ENCODE results near the gene GNG13. TPM values are rescaled to one million over a fixed set of nuclear protein-coding genes. Genes with fewer than 3 reads are reported as not detected.

GNG13 gene
- total RNA-seq, 1 donor from 2014 or later: not detected

DNA sequence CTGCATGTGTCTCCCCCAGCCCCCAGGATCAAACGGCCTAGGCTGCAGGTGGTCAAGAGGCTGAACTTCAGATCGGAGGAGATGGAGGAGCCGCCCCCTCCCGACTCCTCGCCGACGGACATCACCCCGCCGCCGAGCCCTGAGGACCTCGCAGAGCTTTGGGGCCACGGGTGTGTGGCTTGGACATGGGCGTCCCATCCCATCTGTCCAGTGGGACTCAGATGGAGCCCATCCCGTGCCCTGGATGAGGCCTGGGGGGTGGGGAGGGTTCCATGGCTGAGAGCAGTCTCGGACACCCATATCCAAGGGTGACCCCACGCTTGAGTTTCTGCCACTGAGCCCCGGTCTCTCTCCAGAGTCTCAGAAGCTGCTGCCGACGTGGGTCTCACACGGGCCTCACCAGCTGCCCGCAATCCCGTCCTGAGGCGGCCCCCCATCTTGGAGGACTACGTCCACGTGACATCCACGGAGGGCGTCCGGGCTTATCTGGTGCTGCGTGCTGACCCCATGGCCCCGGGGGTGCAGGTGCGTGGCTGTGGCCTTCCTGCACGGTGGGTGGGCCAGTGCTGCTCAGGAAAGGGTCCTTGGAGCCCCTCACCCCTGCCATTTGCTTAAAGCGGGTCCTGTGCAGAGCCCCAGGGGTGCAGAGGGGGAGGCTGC lies 11.2 kb downstream of the GNG13 start:
- FAIRE-seq: no peak
- H3K27me3 Mint-ChIP-seq (ENCODE audit: low read depth, unreplicated experiment): no peaks in the 10 kb centered on the region
- peak overlapping the region; percentile 34 for H3K4me3 Mint-ChIP-seq (ENCODE audit: unreplicated experiment)
- no peaks in the 10 kb centered on the region for H3K27me3 ChIP-seq (ENCODE audit: insufficient read depth, low read length)
- H3K36me3 Mint-ChIP-seq (ENCODE audit: low read depth, unreplicated experiment): peaks cover 7% of the 10 kb centered on the region
- H3K4me1 Mint-ChIP-seq (ENCODE audit: low read depth, unreplicated experiment): no peaks in the 10 kb centered on the region
- peak overlapping the region; percentile 70 for H2AFZ ChIP-seq (ENCODE audit: low read depth, low read length)
- no peaks in the 10 kb centered on the region for H3K9me3 ChIP-seq (ENCODE audit: insufficient read depth, low read depth, low read length)
- H3K27ac ChIP-seq (ENCODE audit: low read depth, low read length): no peak overlapping the region
- TF ChIP-seq, protein P1, sequence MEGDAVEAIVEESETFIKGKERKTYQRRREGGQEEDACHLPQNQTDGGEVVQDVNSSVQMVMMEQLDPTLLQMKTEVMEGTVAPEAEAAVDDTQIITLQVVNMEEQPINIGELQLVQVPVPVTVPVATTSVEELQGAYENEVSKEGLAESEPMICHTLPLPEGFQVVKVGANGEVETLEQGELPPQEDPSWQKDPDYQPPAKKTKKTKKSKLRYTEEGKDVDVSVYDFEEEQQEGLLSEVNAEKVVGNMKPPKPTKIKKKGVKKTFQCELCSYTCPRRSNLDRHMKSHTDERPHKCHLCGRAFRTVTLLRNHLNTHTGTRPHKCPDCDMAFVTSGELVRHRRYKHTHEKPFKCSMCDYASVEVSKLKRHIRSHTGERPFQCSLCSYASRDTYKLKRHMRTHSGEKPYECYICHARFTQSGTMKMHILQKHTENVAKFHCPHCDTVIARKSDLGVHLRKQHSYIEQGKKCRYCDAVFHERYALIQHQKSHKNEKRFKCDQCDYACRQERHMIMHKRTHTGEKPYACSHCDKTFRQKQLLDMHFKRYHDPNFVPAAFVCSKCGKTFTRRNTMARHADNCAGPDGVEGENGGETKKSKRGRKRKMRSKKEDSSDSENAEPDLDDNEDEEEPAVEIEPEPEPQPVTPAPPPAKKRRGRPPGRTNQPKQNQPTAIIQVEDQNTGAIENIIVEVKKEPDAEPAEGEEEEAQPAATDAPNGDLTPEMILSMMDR (IDR thresholded peaks at IDR 0.05; ENCODE audit: insufficient read depth, low read depth, low read length): no peak
- TF ChIP-seq EZH2 (IDR thresholded peaks at IDR 0.05; ENCODE audit: insufficient read depth, low read length): no peak
- H3K4me3 ChIP-seq (ENCODE audit: insufficient read depth, low read depth, low read length): peak overlapping the region; percentile 72
- no peaks in the 10 kb centered on the region for H3K9me3 Mint-ChIP-seq (ENCODE audit: unreplicated experiment)
- DNase-seq (ENCODE audit: low read depth): no peak
- H3K4me1 ChIP-seq (ENCODE audit: insufficient read depth, low read length): peaks cover 16% of the 10 kb centered on the region
- H3K4me2 ChIP-seq (ENCODE audit: low read length): peak overlapping the region; percentile 89
- H4K20me1 ChIP-seq (ENCODE audit: insufficient read depth, low read length): peaks cover 36% of the 10 kb centered on the region
- H3K27ac Mint-ChIP-seq (ENCODE audit: unreplicated experiment): no peak overlapping the region
- peaks cover 42% of the 10 kb centered on the region for H3K79me2 ChIP-seq (ENCODE audit: insufficient read depth, low read length)
- H3K36me3 ChIP-seq (ENCODE audit: insufficient read depth, low read length): no peaks in the 10 kb centered on the region
- H3K9ac ChIP-seq (ENCODE audit: low read length): peak overlapping the region; percentile 77

DNA sequence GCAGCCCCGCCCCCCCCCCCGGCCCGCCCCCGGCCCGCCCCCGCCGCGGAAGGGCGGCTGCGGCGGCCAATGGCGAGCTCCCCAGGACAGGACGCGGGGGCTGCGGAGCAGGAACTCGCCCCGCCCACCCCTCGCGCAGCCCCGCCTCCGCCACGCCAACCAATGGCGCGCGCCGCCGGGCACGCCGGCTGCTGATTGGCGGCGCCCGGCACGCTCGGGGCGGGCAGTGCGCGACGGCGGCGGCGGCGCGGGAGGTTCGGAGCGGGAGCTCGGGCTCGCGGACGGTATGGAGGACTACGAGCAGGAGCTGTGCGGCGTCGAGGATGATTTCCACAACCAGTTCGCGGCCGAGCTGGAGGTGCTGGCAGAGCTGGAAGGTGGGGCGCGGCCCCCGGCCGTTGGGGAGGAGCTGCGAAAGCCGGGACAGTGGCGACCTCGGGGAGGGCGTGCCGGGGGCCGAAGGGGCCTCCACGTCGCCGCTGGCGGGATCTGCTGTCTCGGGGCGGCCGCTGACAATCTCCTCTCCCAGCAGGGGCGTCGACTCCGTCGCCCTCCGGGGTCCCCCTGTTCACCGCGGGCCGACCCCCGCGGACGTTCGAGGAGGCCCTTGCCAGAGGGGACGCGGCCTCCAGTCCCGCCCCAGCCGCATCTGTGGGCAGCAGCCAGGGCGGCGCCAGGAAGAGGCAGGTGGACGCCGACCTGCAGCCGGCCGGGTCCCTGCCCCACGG lies 12.0 kb downstream of the GNG13 start, which contains the start of gene CHTF18:
CHTF18 (plus strand) TSS at position 222 of the 728 bp plus-strand sequence; CDS start at position 287, 65 bp downstream.
- H3K9me3 ChIP-seq (ENCODE audit: insufficient read depth, low read depth, low read length): no peaks in the 10 kb centered on the region
- peaks cover 7% of the 10 kb centered on the region for H3K36me3 Mint-ChIP-seq (ENCODE audit: low read depth, unreplicated experiment)
- no peaks in the 10 kb centered on the region for H3K9me3 Mint-ChIP-seq (ENCODE audit: unreplicated experiment)
- H3K4me1 ChIP-seq (ENCODE audit: insufficient read depth, low read length): peaks cover 18% of the 10 kb centered on the region
- H3K27ac Mint-ChIP-seq (ENCODE audit: unreplicated experiment): peak within 1 kb of the TSS; percentile 85
- no peaks in the 10 kb centered on the region for H3K27me3 Mint-ChIP-seq (ENCODE audit: low read depth, unreplicated experiment)
- FAIRE-seq (no peak), DNase-seq (ENCODE audit: low read depth) (peak; percentile 65)
- H4K20me1 ChIP-seq (ENCODE audit: insufficient read depth, low read length): peaks cover 36% of the 10 kb centered on the region
- no peaks in the 10 kb centered on the region for H3K27me3 ChIP-seq (ENCODE audit: insufficient read depth, low read length)
- H3K4me2 ChIP-seq (ENCODE audit: low read length): peak within 1 kb of the TSS; percentile 97
- peaks cover 42% of the 10 kb centered on the region for H3K79me2 ChIP-seq (ENCODE audit: insufficient read depth, low read length)
- H3K36me3 ChIP-seq (ENCODE audit: insufficient read depth, low read length): no peaks in the 10 kb centered on the region
- peak within 1 kb of the TSS; percentile 70 for H2AFZ ChIP-seq (ENCODE audit: low read depth, low read length)
- peak within 1 kb of the TSS; percentile 88 for H3K4me3 Mint-ChIP-seq (ENCODE audit: unreplicated experiment)
- H3K9ac ChIP-seq (ENCODE audit: low read length): peak within 1 kb of the TSS; percentile 88
- H3K4me3 ChIP-seq (ENCODE audit: insufficient read depth, low read depth, low read length): peak within 1 kb of the TSS; percentile 92
- TF ChIP-seq EZH2 (IDR thresholded peaks at IDR 0.05; ENCODE audit: insufficient read depth, low read length): no peak
- TF ChIP-seq, protein P1 (IDR thresholded peaks at IDR 0.05; ENCODE audit: insufficient read depth, low read depth, low read length): no peak
- no peaks in the 10 kb centered on the region for H3K4me1 Mint-ChIP-seq (ENCODE audit: low read depth, unreplicated experiment)
- H3K27ac ChIP-seq (ENCODE audit: low read depth, low read length): peak within 1 kb of the TSS; percentile 38

All from astrocyte (in vitro differentiated cells and primary cell).